ENCODE data around the gene SYS1. TPM values are rescaled to one million over a fixed set of nuclear protein-coding genes. Genes with fewer than 3 reads are reported as not detected.
"Not testable (repeated sequence)": the region's sequence is repeated elsewhere in the genome, so short reads cannot be mapped to it uniquely, and the experiment has no call there.

Gene SYS1
- polyA plus RNA-seq, 3 donors from 2014 or later, result 32.6 to 52.4 (median 47.1) TPM

GRCh38 chr20:45342855-45343531 is 20.0 kb upstream of the SYS1 start:
- Mint-ChIP-seq H3K36me3 (no peaks in the 10 kb centered on the region), H3K4me1 (peaks cover 8 to 14% of the 10 kb centered on the region in 2 donors), H3K4me3 (no peak overlapping the region), H3K27me3 (ENCODE audit: low read depth in 3 of 3) (peaks cover 3 to 5% (median 4%) of the 10 kb centered on the region in 3 donors), H3K9me3 (no peaks in the 10 kb centered on the region), H3K27ac (no peak overlapping the region)
- no peak for DNase-seq

GRCh38 chr20:45343532-45344167 is 19.3 kb upstream of the SYS1 start:
- H3K27me3 Mint-ChIP-seq (ENCODE audit: low read depth in 3 of 3), result peaks cover 3 to 5% (median 4%) of the 10 kb centered on the region in 3 donors
- no peak overlapping the region for H3K4me3 Mint-ChIP-seq
- H3K27ac Mint-ChIP-seq, result no peak overlapping the region

GRCh38 chr20:45344168-45344860 is 18.6 kb upstream of the SYS1 start:
- H3K4me3 Mint-ChIP-seq, result no peak overlapping the region
- no peaks in the 10 kb centered on the region for H3K9me3 Mint-ChIP-seq
- peaks cover 3 to 5% (median 4%) of the 10 kb centered on the region in 3 donors for H3K27me3 Mint-ChIP-seq (ENCODE audit: low read depth in 3 of 3)
- DNase-seq, result no peak
- H3K36me3 Mint-ChIP-seq, result no peaks in the 10 kb centered on the region
- no peak overlapping the region for H3K27ac Mint-ChIP-seq
- peaks cover 8 to 14% of the 10 kb centered on the region in 2 donors for H3K4me1 Mint-ChIP-seq

More at GRCh38 chr20:45343532-45344167, 19.3 kb upstream of the SYS1 start:
- H3K4me1 Mint-ChIP-seq, result peaks cover 8 to 14% of the 10 kb centered on the region in 2 donors
- H3K36me3 Mint-ChIP-seq, result no peaks in the 10 kb centered on the region
- no peak for DNase-seq
- no peaks in the 10 kb centered on the region for H3K9me3 Mint-ChIP-seq

- Mint-ChIP-seq H3K4me1 (peaks cover 8 to 14% of the 10 kb centered on the region in 2 donors), H3K36me3 (no peaks in the 10 kb centered on the region), H3K9me3 (no peaks in the 10 kb centered on the region), H3K27me3 (ENCODE audit: low read depth in 3 of 3) (peaks cover 3 to 5% (median 4%) of the 10 kb centered on the region in 3 donors), H3K27ac (no peak overlapping the region), H3K4me3 (peak overlapping the region in 1 of 5 donors; percentile 40)
- DNase-seq, result no peak
These were observed 17.6 kb upstream of the SYS1 start for GRCh38 chr20:45345104-45345936.

DNA sequence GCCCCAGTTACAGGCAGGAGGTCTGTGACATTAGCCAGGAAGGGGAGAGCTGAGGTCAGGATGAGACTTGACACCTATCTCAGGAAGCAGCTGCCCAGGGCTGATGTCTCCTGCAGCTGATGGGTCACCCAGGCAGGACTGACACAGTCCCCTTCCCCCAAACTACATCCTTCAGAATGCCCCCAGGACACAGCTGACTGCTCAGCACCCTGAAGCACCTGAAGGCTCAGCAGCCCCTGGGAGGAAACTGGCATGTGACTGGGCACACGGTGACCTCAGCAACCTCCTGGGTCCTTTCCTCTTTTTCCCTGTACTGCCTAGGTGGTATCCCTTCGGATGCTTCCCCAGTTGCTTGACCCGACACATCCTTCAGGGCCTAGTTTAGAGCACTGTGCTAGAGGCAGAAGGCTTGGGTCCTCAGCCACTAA is 16.7 kb upstream of the SYS1 start:
- peaks cover 8 to 14% of the 10 kb centered on the region in 2 donors for H3K4me1 Mint-ChIP-seq
- no peak for DNase-seq
- no peaks in the 10 kb centered on the region for H3K36me3 Mint-ChIP-seq
- peak overlapping the region in 1 of 5 donors; percentile 50 for H3K4me3 Mint-ChIP-seq
- peaks cover 3 to 5% (median 4%) of the 10 kb centered on the region in 3 donors for H3K27me3 Mint-ChIP-seq (ENCODE audit: low read depth in 3 of 3)
- no peak overlapping the region for H3K27ac Mint-ChIP-seq
- no peaks in the 10 kb centered on the region for H3K9me3 Mint-ChIP-seq

- no peak for DNase-seq
- Mint-ChIP-seq H3K4me3 (peak overlapping the region in 3 of 5 donors; percentile 5 to 73 (median 50)), H3K4me1 (peaks cover 8 to 14% of the 10 kb centered on the region in 2 donors), H3K9me3 (no peaks in the 10 kb centered on the region), H3K36me3 (no peaks in the 10 kb centered on the region), H3K27me3 (ENCODE audit: low read depth in 3 of 3) (peaks cover 3 to 5% (median 4%) of the 10 kb centered on the region in 3 donors), H3K27ac (no peak overlapping the region)
These were observed 16.1 kb upstream of the SYS1 start for GRCh38 chr20:45346851-45347250.

DNA sequence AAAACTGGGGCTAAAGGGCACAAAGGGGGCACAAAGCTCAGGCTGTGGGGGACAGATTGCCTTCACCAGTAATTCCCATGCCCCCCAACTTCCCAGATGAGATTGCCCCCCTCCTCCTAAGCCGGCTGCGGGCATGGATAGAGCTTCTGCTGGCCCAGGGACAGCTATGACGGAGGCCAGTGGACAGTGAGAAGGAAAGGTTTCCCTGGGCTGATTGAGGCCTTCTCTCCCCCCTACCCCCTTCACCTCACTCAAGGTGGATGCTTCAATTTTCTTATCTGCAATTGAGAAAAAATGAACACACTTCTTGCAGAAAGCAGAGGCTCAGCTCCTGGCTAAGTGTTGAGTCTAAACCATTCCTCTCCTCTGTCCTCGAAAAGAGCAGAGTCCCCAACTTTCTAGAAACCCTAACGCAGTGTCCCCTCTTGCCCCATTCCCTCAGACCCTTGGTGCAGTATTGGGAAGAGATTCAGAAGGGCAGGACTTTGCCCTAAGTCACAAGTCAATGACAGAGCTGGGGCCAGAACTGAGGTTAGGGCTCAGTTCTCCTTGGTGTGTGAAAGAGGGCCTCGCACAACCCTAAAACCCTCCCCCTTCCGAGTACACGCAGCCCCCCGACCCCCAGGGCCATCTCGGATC is 15.5 kb upstream of the SYS1 start:
- Mint-ChIP-seq H3K27ac (no peak overlapping the region), H3K36me3 (no peaks in the 10 kb centered on the region), H3K4me1 (peaks cover 8 to 14% of the 10 kb centered on the region in 2 donors), H3K4me3 (peak overlapping the region; percentile 50 to 73 (median 68)), H3K9me3 (no peaks in the 10 kb centered on the region), H3K27me3 (ENCODE audit: low read depth in 3 of 3) (peaks cover 3 to 5% (median 4%) of the 10 kb centered on the region in 3 donors)
- no peak for DNase-seq

- H3K36me3 Mint-ChIP-seq, result no peaks in the 10 kb centered on the region
- peaks cover 8 to 14% of the 10 kb centered on the region in 2 donors for H3K4me1 Mint-ChIP-seq
- H3K4me3 Mint-ChIP-seq, result peak within 1 kb of the TSS; percentile 53 to 73 (median 68)
- no peaks in the 10 kb centered on the region for H3K9me3 Mint-ChIP-seq
- peaks cover 3 to 5% (median 4%) of the 10 kb centered on the region in 3 donors for H3K27me3 Mint-ChIP-seq (ENCODE audit: low read depth in 3 of 3)
- H3K27ac Mint-ChIP-seq, result no peak within 1 kb of the TSS
- peak; percentile 19 to 33 (median 26) for DNase-seq
These were observed 14.8 kb upstream of the SYS1 start, which contains the start of gene SDC4 for GRCh38 chr20:45347936-45348778. SDC4 (minus strand) TSS chr20:45348424; CDS start chr20:45348384, 40 bp downstream.

DNA sequence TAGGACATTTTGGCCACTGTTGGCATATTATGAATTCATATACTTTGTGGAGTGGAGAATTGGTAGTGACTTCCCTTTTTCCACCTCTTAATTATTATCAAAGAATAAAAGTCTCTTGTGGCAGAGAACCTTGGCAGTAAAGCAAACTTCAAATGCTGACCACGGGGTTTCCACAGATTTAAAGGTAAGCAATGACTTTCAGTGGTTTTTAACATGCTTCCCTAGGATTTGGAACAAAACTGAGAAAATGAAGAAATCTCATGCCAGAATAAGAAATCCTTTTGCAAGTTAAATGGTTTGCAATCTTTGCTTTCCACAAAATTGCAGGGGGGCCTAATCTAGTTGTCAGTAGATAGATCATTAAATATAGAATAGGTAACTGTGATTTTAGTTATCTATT is 12.7 kb upstream of the SYS1 start:
- no peaks in the 10 kb centered on the region for H3K9me3 Mint-ChIP-seq
- no peaks in the 10 kb centered on the region for H3K36me3 Mint-ChIP-seq
- peaks cover 3 to 4% (median 3%) of the 10 kb centered on the region in 3 donors for H3K27me3 Mint-ChIP-seq (ENCODE audit: low read depth in 3 of 3)
- no peak for DNase-seq
- H3K4me1 Mint-ChIP-seq, result peaks cover 8 to 14% of the 10 kb centered on the region in 2 donors
- no peak overlapping the region for H3K27ac Mint-ChIP-seq
- H3K4me3 Mint-ChIP-seq, result no peak overlapping the region

DNA sequence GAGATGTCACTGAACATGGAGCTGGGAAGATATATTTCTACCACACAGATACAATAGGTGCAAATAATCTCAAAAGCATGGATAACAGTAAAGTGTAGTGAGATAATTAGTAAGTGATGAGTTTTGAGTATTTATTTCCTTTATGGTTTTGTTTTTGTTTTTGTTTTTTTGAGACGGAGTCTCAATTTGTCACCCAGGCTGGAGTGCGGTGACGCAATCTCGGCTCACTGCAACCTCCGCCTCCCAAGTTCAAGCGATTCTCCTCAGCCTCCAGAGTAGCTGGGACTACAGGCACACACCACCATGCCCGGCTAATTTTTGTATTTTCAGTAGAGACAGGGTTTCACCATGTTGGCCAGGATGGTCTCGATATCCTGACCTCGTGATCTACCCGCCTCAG is 12.2 kb upstream of the SYS1 start:
- DNase-seq; H3K4me3 Mint-ChIP-seq; H3K27me3 Mint-ChIP-seq (ENCODE audit: low read depth in 3 of 3); H3K27ac Mint-ChIP-seq; H3K9me3 Mint-ChIP-seq; H3K36me3 Mint-ChIP-seq: not testable (repeated sequence)
- H3K4me1 Mint-ChIP-seq, result peaks cover 8 to 14% of the 10 kb centered on the region in 2 donors

GRCh38 chr20:45352729-45353128 is 10.2 kb upstream of the SYS1 start:
- DNase-seq, result no peak
- no peaks in the 10 kb centered on the region for H3K9me3 Mint-ChIP-seq
- no peak overlapping the region for H3K4me3 Mint-ChIP-seq
- H3K27ac Mint-ChIP-seq, result no peak overlapping the region
- H3K36me3 Mint-ChIP-seq, result no peaks in the 10 kb centered on the region
- H3K4me1 Mint-ChIP-seq, result peaks cover 1 to 2% of the 10 kb centered on the region in 2 donors
- peaks cover 0 to 1% (median 0%) of the 10 kb centered on the region in 3 donors for H3K27me3 Mint-ChIP-seq (ENCODE audit: low read depth in 3 of 3)

DNA sequence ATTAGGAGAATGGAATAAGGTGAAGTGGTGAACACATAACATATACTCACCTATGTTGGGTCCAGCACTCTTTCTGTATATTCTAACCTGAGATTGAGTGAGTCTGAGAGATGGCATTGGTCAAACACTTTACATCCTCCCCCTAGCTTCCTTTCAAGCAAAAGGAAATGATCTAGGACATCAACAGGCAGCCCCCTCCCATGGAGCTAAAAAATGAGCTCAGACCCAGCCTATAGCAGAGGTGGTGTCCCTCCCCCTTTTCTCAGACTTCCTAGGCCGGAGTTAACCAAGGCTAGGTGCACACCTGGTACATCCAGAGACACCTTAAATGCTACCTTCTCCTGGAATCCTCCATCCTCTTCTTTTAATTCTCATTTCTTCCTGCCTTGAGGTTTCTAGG is 9.2 kb upstream of the SYS1 start:
- no peaks in the 10 kb centered on the region for H3K36me3 Mint-ChIP-seq
- no peak overlapping the region for H3K27ac Mint-ChIP-seq
- H3K9me3 Mint-ChIP-seq, result no peaks in the 10 kb centered on the region
- no peak for DNase-seq
- H3K27me3 Mint-ChIP-seq (ENCODE audit: low read depth in 3 of 3), result peaks cover 0 to 3% (median 0%) of the 10 kb centered on the region in 3 donors
- H3K4me3 Mint-ChIP-seq, result no peak overlapping the region
- H3K4me1 Mint-ChIP-seq, result no peaks in the 10 kb centered on the region

All from immature natural killer cell (primary cell).